Hindlimb muscle (tissue), 1 donor: ENCODE measurements around the gene TIMP4. TPM values are rescaled to one million over a fixed set of nuclear protein-coding genes. Genes with fewer than 3 reads are reported as not detected.

ENCODE experiments used
- DNase-seq: peaks from one replicate; pipeline ENCODE4 v3.0.0-alpha.2; 2013
- polyA plus RNA-seq: library from polyadenylated mRNA; unstranded; fragments of 120-200 nt; gene quantifications from one replicate; pipeline ENCODE4 v1.2.1, GENCODE V29; 2013; ENCODE audit not compliant: insufficient read length

TIMP4 gene
- polyA plus RNA-seq: 2.1 TPM

DNA sequence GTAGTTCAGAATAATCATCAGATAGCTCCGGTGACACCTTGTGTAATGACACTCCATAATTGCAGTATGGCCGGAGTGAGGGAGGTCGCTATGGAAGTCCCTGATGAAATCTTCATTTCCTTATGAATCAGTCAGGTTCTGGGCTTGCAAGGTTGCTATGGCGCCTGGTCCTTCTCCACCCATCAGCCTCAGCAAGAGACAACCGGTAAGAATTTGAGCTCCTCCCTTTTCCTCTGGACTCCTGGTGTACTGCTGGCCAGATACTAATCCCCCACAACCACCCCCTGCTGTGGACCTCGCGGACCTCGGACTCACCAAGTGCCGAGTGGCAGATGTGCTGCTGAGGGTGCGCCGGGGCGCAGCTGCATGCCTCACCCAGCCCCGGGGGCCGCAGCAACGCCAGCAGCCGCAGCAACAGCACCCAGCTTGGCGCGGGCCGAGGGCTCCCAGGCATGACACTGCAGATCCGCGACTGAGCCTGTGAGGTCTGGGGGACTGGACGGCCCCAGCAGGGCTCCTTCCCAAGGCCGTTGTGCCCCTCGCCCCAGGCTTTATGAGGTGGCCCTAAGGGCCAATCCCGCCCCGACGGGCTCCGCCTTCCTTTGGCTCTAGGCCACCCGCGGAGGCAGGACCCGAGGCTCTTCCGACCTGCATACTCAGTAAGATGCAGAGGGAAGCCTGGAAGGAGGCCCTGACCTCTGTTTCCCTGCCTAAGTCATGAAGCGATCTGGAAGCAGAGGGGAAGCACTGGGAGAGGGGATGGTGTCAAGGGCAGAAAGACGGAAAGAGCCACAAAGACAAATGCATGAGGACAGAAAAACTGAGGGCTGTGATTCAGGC lies at the start of gene TIMP4:
TIMP4 (minus strand) TSS at position 526 of the 840 bp plus-strand sequence; CDS start at position 454, 72 bp downstream.
- no peak for DNase-seq

GRCh38 chr3:12205171-12205570 lies 46.5 kb upstream of the TIMP4 start:
- no peak for DNase-seq

DNA sequence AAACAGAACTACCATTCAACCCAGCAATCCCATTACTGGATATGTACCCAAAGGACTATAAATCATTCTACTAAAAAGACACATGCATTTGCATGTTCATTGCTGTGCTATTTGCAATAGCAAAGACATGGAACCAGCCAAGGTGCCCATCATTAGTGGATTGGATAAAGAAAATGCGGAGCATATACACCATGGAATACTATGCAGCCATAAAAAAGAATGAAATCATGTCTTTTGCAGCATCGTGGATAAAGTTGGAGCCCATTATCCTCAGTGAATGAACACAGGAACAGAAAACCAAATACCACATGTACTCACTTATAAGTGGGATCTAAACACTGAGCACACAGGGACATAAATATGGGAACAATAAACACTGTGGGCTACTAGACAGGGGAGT lies 43.1 kb upstream of the TIMP4 start:
- no peak for DNase-seq

DNA sequence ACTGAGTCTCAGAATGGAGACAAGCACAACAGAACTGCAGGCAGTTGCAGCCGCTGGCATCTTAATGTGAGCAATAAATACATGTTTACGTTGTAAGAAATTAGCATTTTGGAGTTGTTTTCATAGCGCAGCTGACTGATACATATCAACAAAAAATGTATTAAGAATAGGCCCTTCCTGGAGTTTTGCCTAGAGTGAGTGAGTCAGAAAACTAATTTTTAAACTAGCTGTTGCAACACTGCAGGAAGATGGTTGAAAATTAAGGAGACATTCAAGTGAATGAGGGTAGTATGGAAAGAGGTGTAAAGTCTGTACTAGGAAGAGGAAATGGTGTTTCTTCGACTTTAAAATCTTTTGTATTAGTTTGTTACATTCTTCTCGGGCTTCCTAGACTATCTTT lies 39.6 kb upstream of the TIMP4 start:
- DNase-seq: no peak

DNA sequence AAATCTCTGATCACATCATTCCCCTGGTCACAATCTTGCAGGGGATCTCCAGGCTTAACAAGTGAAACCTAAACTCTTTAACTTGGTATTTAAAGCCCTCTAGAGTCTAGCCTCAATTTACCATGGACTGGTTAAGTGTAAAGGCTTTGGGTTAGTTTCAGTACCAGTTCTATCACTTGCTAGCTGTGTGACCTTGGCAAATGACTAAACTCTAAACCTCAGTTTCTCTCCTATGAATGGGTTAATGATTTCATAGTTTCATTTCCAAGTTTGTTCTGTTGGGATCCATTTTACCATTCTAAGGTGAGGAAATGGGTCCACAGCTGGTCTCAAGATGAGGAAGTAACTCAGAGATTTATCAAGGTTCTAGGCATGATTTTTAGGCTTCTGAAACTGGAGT lies 38.8 kb upstream of the TIMP4 start:
- DNase-seq: no peak

- DNase-seq: no peak
Measured at GRCh38 chr3:12196684-12197083, 38.0 kb upstream of the TIMP4 start.

DNA sequence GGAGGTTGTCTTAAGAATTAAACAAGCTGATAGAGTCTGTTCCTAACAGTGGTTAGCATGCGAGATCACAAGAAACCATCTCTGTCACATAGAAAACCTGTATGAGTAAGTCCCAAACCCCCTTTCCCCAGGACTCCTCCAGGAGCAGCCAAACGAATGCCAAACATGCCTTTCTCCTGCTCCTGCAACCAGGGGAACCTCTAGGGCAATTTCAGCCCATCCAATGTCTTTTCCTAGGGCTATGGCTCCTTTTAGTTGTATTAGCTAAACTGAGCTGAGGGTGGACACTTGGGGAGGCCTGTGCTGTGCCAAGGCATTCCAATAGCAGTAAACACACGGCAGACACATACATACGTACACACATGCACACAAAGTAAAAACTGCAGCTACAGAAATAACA lies 36.5 kb upstream of the TIMP4 start:
- DNase-seq: no peak

- DNase-seq: no peak
Measured at GRCh38 chr3:12194669-12195161, 36.0 kb upstream of the TIMP4 start.

- no peak for DNase-seq
Measured at GRCh38 chr3:12194209-12194608, 35.5 kb upstream of the TIMP4 start.

DNA sequence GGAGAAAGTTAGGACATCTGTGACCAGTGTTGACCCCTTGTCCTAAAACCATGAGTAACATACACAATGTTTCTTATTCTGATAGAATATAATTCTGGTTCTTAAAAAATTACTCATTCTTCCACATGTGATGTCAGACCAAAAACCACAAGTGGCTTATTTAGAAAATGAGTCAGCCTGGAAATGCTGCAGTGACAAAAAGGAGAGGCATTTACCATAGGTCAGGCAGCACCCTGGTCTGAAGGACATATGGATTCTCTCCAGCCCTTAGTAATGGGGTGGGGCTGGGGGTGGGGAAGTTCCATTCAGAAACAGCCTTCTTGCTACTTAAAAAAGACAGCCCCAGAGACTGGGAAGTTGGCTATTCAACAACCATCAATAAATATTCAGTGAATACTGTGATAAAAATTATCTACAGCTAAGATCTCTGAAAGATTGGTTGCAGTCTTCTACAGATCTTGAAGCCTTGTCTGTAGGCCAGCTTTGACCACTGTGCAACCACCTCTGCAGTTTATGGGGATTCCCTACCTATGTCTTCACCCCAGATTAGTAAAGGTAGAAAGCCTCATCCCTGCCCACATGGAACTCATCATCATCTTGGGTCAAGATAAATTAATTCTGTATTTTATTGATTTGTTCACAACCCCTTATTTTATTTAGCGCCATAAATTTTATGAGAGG lies 34.9 kb upstream of the TIMP4 start:
- DNase-seq: no peak

DNA sequence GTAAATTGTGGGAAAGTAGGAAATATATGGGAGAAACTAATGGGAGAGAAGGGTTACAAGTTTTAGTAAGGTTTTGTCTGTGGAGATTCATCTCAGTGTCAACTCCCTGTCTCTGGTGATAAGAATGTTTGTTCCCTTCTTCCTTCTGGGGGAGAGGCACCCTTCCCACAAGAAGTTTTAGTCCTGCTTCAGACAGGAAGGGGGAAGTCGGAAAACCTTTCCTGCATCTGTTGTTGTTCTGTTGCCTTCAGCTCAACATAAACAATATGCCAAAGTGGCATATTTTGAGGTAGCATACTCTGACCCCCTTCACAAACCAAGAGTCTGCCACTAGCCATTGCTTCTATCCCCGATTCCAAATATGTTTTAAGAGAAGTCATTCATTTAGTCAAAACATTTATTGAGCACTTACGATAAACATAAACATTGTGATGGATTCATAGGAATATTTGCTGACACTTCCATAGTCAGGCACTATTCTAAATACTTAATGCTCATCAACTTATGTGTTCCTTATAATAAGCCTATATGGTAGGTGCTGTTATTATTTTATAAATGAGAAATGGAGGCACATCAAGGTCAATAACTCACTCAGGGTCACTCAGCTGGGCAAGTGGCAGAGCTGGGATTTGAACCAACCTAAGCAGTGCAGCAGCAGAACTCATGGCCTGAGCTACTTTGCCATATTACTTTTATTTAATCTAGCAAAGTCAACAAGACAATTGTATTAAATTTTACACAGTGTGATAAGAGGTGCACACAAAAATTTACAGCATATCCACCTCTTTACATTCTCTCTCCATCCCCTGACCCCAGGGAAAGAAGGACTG lies 34.2 kb upstream of the TIMP4 start:
- DNase-seq: no peak

GRCh38 chr3:12192173-12192572 lies 33.5 kb upstream of the TIMP4 start:
- DNase-seq: no peak

DNA sequence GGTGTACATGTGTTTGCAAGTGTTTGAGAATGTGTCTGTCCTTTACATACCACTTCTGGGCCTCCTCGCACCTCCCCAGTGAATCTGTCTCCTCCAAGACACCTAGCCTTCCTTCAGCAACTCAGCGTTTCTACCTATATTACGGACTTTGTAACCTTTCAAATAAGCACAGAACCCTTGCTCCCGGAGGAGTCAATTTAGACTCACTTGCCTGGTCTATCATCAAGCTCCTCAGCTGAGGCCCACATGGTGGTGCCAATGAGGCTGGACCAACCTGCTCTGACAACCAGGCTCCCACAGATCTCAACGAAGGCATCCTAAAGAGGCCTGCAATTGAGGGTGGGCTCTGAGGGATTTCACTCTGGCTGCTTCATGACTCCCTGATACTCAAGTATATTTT lies 32.8 kb upstream of the TIMP4 start:
- DNase-seq: no peak

- DNase-seq: no peak
Measured at GRCh38 chr3:12190832-12191231, 32.1 kb upstream of the TIMP4 start.

GRCh38 chr3:12190221-12190807 lies 31.6 kb upstream of the TIMP4 start:
- no peak for DNase-seq

DNA sequence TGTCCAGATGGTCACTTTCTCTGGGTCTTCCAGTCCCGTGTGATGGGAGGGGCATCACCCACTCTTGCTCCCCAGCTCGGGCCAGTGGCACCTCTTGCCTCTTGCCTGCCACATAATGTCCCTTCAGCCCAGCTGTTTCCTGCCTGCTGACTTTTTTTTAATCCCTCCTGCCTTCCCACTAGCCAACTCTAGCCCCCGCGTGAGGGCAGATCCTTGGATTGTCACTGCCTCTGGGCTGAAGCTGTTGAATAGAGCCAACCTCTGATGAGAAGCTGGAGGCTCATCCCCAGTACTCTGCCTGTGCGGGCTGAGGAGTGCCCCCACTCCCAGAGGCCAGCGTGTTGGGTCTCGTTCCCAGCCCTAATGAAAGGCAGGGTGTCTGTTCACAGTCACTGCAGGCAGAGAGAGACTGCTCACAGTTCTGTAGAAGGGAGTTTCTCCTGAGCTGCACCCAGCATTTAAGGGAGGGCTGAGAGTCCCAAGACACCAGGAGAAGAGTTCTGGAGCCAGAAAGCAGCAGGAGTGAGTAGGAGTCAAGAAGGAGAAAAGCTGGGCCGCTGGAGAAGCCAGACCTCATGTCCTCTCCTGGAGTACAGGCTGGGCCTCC lies 30.1 kb upstream of the TIMP4 start:
- no peak for DNase-seq

GRCh38 chr3:12188328-12188648 lies 29.6 kb upstream of the TIMP4 start:
- DNase-seq: no peak

- no peak for DNase-seq
Measured at GRCh38 chr3:12187448-12188327, 29.0 kb upstream of the TIMP4 start.

DNA sequence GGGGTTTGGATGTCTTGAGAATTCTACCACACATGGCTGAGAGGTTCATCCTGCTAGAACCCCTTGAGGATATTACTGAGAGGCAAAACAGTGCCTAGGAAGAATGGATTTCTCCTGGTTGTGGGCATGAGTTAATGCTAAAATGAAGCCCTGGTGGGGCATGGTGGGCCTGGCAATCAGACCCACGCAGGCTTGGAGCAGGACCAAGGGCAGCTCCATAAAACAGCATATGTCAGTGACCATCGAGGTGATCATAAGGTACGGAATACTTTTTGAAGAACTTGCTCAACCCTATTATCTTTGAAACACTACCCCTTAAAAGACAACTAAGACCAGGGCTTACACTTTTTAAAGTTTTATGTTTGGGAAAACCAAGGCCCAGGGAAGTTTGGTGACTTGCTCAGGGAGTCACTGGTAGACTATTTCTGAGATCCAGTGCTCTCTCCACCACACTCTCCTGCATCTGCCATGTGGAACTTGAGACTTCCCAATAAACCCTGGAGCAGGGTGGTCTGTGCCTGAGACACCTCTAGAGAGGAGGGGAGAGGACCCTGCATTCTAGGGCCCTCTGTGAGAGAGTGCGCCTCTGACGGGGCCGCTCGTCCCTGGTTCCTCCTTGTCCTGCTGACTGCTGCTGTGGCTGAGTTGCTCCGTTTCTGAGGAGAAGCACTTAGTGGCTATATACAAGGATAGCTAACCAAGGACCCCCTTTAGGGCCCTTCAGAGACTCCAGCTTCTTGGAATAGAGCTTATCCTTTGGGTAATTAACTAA lies 28.0 kb upstream of the TIMP4 start:
- DNase-seq: no peak

GRCh38 chr3:12186046-12186445 lies 27.3 kb upstream of the TIMP4 start:
- DNase-seq: no peak
